ENCODE data around the gene ECE1. TPM values are rescaled to one million over a fixed set of nuclear protein-coding genes. Genes with fewer than 3 reads are reported as not detected.

Gene ECE1
- total and polyA plus RNA-seq, 9 of the 15 experiments (the other 6 are each of a cell fraction or from before 2014, with no cell fraction given), result 0.56 to 34.8 (median 11.0) TPM

- TF ChIP-seq SNRNP70 (optimal IDR thresholded peaks at IDR 0.05; ENCODE audit: low read depth, low read length) (no peak), NFATC3 (IDR thresholded peaks at IDR 0.05) (no peak), JUND (IDR thresholded peaks at IDR 0.05; ENCODE audit: borderline replicate concordance, low read depth, low read length) (no peak), JUND (tag; IDR thresholded peaks at IDR 0.05; ENCODE audit: borderline replicate concordance, low read depth, low read length) (peak; percentile 39; the same call in 1 of the 3 replicates), ARNT (IDR thresholded peaks at IDR 0.05) (0 out of 4 replicates have a peak, but pooled peaks of 1 of the 2 experiments have one; percentile 6)
Observed at GRCh38 chr1:21320410-21321108, 30.3 kb upstream of the ECE1 start (continued).

GRCh38 chr1:21319447-21320407, 29.5 kb upstream of the ECE1 start:
- Histone ChIP-seq H3K9ac (ENCODE audit: insufficient read depth in 1 of 2, low read depth in 2 of 2, low read length in 2 of 2) (peak overlapping the region in 1 of 2 experiments; percentile 76; a peak in 2 of 4 replicates), H3K27me3 (ENCODE audit: control insufficient read depth in 2 of 2, insufficient read depth in 2 of 2, low read length in 2 of 2) (no peaks in the 10 kb centered on the region), H3K9me3 (replicated peaks; ENCODE audit: control insufficient read depth, insufficient read depth, low read depth, low read length) (no peaks in the 10 kb centered on the region), H3K4me1 (replicated peaks in 1 of 2; ENCODE audit: control insufficient read depth in 2 of 2, insufficient read depth in 2 of 2, low read length in 2 of 2) (peaks cover 42 to 43% of the 10 kb centered on the region in 2 experiments), H3K4me2 (ENCODE audit: insufficient read depth, low read length) (no peak overlapping the region; the same call in 1 of the 2 replicates), H3K4me3 (no peak overlapping the region), H4K20me1 (replicated peaks; ENCODE audit: control insufficient read depth, insufficient read depth, low read length) (peaks cover 60% of the 10 kb centered on the region), H3K9me1 (ENCODE audit: control insufficient read depth, insufficient read depth, low read length) (peaks cover 6% of the 10 kb centered on the region), H2AFZ (ENCODE audit: low read depth, low read length) (no peak overlapping the region), H3K79me2 (ENCODE audit: control insufficient read depth, insufficient read depth, low read length) (no peaks in the 10 kb centered on the region), H3K27ac (ENCODE audit: extremely low read depth, low read depth, low read length) (no peak overlapping the region), H3K36me3 (ENCODE audit: control insufficient read depth, insufficient read depth, low read length) (no peaks in the 10 kb centered on the region)
- intact Hi-C loops (cut with micrococcal nuclease) (no loop called here), in situ Hi-C loops (cut with MboI) (no loop called here)
- 18% methylated on average over 24 of the region's 24 CpGs for WGBS (ENCODE audit: insufficient coverage, low coverage, missing lambda C conversion rate)
- ATAC-seq (peak; percentile 89), DNase-seq (ENCODE audit: extremely low read depth in 1 of 4, low spot score in 3 of 4) (peak; percentile 86 to 95 (median 88)), FAIRE-seq (peak; percentile 99)
- ChIA-PET CTCF (ENCODE audit: low intra/inter-chr PET ratio) (no interaction called here), POLR2A (interaction anchor here (0.5 to 1.1 kb wide), 9 partner anchors 24 to 1441 kb away, joined by 3 to 4 read pairs (median 3); no protein-coding TSS in a partner anchor)
- no TSS peak for BruUV-seq (replicated peaks)
- TF ChIP-seq ELK1 (CRISPR knock-in tag; IDR thresholded peaks at IDR 0.05) (no peak), SMARCE1 (IDR thresholded peaks at IDR 0.05) (peak; percentile 67), TEAD1 (CRISPR knock-in tag; IDR thresholded peaks at IDR 0.05) (peak; percentile 27 to 87; a peak in 2 of 4 replicates), TCF7L2 (IDR thresholded peaks at IDR 0.05; ENCODE audit: low read depth, low read length) (no peak), CBFA2T3 (IDR thresholded peaks at IDR 0.05) (peak; percentile 99), DPF2 (IDR thresholded peaks at IDR 0.05) (peak; percentile 86), ZNF589 (CRISPR knock-in tag; IDR thresholded peaks at IDR 0.05; ENCODE audit: low read depth) (peak; percentile 81; the same call in 1 of the 2 replicates), TOE1 (IDR thresholded peaks at IDR 0.05; ENCODE audit: borderline replicate concordance) (peak; percentile 32; the same call in 1 of the 2 replicates), TOE1 (CRISPR knock-in tag; IDR thresholded peaks at IDR 0.05; ENCODE audit: borderline replicate concordance, low read depth) (0 out of 2 replicates have a peak, but pooled peaks have one; percentile 18), ZNF780A (CRISPR knock-in tag; IDR thresholded peaks at IDR 0.05) (no peak), ZNF79 (CRISPR knock-in tag; IDR thresholded peaks at IDR 0.05; ENCODE audit: low read depth) (no peak), ILF3 (IDR thresholded peaks at IDR 0.05; ENCODE audit: borderline replicate concordance) (no peak), NBN (IDR thresholded peaks at IDR 0.05; ENCODE audit: low read depth) (0 out of 2 replicates have a peak, but pooled peaks have one; percentile 59), ZNF431 (CRISPR knock-in tag; IDR thresholded peaks at IDR 0.05) (no peak), CCNT2 (IDR thresholded peaks at IDR 0.05; ENCODE audit: borderline replicate concordance, extremely low read depth, insufficient read length, low read depth, low read length) (peak; percentile 41)
